ENCODE measurements around the gene ACO2. TPM values are rescaled to one million over a fixed set of nuclear protein-coding genes. Genes with fewer than 3 reads are reported as not detected.
A peak's percentile ranks its signal among the peaks of the same experiment; 100 is the strongest.

ACO2 gene
- total and polyA plus RNA-seq, 2 of the 8 experiments (the other 6 are each of a cell fraction or from before 2014, with no cell fraction given): 52.8 to 75.4 TPM

DNA sequence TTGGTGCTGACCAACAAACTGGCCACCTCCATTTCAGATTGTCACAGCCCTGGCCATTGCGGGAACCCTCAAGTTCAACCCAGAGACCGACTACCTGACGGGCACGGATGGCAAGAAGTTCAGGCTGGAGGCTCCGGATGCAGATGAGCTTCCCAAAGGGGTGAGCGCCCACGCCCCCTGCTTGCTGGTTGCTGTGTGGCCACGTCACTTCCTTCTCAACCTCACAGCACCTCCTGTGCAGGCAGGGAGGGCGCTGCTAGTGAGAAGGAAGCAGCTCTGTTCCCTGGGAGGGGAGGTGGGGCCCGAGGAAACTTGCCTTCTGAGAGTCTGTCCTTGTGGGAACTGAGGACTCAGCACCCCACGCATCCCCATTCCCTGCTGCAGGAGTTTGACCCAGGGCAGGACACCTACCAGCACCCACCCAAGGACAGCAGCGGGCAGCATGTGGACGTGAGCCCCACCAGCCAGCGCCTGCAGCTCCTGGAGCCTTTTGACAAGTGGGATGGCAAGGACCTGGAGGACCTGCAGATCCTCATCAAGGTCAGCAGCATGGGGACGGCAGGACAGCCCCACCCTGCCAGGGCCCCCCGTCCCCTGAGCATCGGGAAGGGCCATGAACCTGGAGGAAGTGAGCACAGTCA is 56.0 kb downstream of the ACO2 start:
- Histone ChIP-seq H3K27ac (ENCODE audit: low read depth, low read length) (no peak overlapping the region), H3K9ac (replicated peaks in 1 of 4; ENCODE audit: extremely low read depth in 1 of 4, low read depth in 3 of 4, low read length in 3 of 4) (no peak overlapping the region), H3K18ac (ENCODE audit: extremely low read depth, low read length) (no peak overlapping the region), H2AK5ac (ENCODE audit: low read depth, low read length) (no peak overlapping the region), H3K23me2 (ENCODE audit: low read depth, low read length) (no peaks in the 10 kb centered on the region), H2BK20ac (ENCODE audit: low read length) (no peak overlapping the region), H4K20me1 (replicated peaks in 1 of 2; ENCODE audit: control insufficient read depth in 1 of 2, insufficient read depth in 2 of 2, low read length in 2 of 2) (peaks cover 12 to 23% of the 10 kb centered on the region in 2 experiments), H3K4me1 (replicated peaks in 1 of 4; ENCODE audit: control insufficient read depth in 3 of 4, insufficient read depth in 4 of 4, low read length in 3 of 4) (no peaks in the 10 kb centered on the region; a peak in 1 of 7 replicates), H3K4me3 (ENCODE audit: extremely low read depth in 1 of 4, insufficient read depth in 2 of 4, low read depth in 3 of 4, low read length in 4 of 4) (no peak overlapping the region), H3K9me3 (ENCODE audit: insufficient read depth in 2 of 2, low read depth in 1 of 2, low read length in 1 of 2) (no peaks in the 10 kb centered on the region), H3K79me1 (ENCODE audit: low read depth, low read length) (no peaks in the 10 kb centered on the region), H3K23ac (ENCODE audit: insufficient read length) (no peak overlapping the region), H4K8ac (ENCODE audit: extremely low read depth, insufficient read depth, low read length) (peak overlapping the region; percentile 65; the same call in 1 of the 2 replicates), H2BK5ac (ENCODE audit: low read depth, low read length) (peak overlapping the region; percentile 40), H4K91ac (replicated peaks; ENCODE audit: insufficient read length, low read length) (no peak overlapping the region), H2BK120ac (replicated peaks; ENCODE audit: low read depth, low read length) (no peak overlapping the region), H2AFZ (ENCODE audit: low read length) (no peak overlapping the region), H2BK12ac (ENCODE audit: low read depth, low read length) (no peak overlapping the region), H3K14ac (ENCODE audit: insufficient read length) (no peak overlapping the region), H3K36me3 (ENCODE audit: control insufficient read depth in 2 of 4, insufficient read depth in 4 of 4, low read length in 3 of 4) (peaks cover 17 to 39% (median 24%) of the 10 kb centered on the region in 4 experiments), H3K79me2 (ENCODE audit: control insufficient read depth in 1 of 2, insufficient read depth in 2 of 2, low read length in 2 of 2) (no peaks in the 10 kb centered on the region), H3K4ac (replicated peaks; ENCODE audit: insufficient read length, low read depth, low read length) (no peak overlapping the region), H3K27me3 (replicated peaks in 1 of 4; ENCODE audit: control insufficient read depth in 3 of 4, extremely low read depth in 1 of 4, insufficient read depth in 3 of 4, low read length in 3 of 4) (no peaks in the 10 kb centered on the region), H2BK15ac (ENCODE audit: low read length) (no peak overlapping the region), H3K56ac (replicated peaks; ENCODE audit: insufficient read length, low read depth, low read length) (no peak overlapping the region), H4K5ac (ENCODE audit: insufficient read length, low read depth, low read length) (no peak overlapping the region), H3K4me2 (ENCODE audit: insufficient read depth in 1 of 2, low read depth in 2 of 2, low read length in 2 of 2) (no peak overlapping the region)
- WGBS, 2 experiments (ENCODE audit: extremely low coverage in 1 of 2, insufficient coverage in 1 of 2, insufficient read length in 1 of 2, insufficient replicate concordance in 2 of 2, low coverage in 1 of 2, low lambda C conversion rate in 2 of 2, missing lambda C conversion rate in 1 of 2): 92% methylated on average over 17 of the region's 17 CpGs; no CpG with 5 or more reads in 1 of the 2 experiments
- no peak for FAIRE-seq
- ChIA-PET CTCF (ENCODE audit: partially characterized antibody) (interaction anchor here (0.6 to 4.8 kb wide), 25 partner anchors 7 to 1312 kb away, joined by 3 to 52 read pairs (median 4); partner anchors contain the start of gene TOB2), POLR2A (ENCODE audit: partially characterized antibody) (interaction anchor here (0.6 to 4.0 kb wide), 17 partner anchors 8 to 234 kb away, joined by 3 to 22 read pairs (median 4); partner anchors contain the start of genes ACO2, PHF5A, PMM1 and TOB2)
- no peak for DNase-seq (ENCODE audit: low read depth in 1 of 2, low spot score in 2 of 2)
- TF ChIP-seq HDAC2 (IDR thresholded peaks at IDR 0.05; ENCODE audit: borderline replicate concordance in 1 of 2, low read depth in 2 of 2, low read length in 2 of 2) (no peak), RAD21 (IDR thresholded peaks at IDR 0.05 in 1 of 2, conservative IDR thresholded peaks at IDR 0.05 in 1 of 2; ENCODE audit: low read depth in 2 of 2, low read length in 2 of 2) (peak; percentile 2 to 32; a peak in 1 of 4 replicates)
- TF ChIP-seq, protein P1, sequence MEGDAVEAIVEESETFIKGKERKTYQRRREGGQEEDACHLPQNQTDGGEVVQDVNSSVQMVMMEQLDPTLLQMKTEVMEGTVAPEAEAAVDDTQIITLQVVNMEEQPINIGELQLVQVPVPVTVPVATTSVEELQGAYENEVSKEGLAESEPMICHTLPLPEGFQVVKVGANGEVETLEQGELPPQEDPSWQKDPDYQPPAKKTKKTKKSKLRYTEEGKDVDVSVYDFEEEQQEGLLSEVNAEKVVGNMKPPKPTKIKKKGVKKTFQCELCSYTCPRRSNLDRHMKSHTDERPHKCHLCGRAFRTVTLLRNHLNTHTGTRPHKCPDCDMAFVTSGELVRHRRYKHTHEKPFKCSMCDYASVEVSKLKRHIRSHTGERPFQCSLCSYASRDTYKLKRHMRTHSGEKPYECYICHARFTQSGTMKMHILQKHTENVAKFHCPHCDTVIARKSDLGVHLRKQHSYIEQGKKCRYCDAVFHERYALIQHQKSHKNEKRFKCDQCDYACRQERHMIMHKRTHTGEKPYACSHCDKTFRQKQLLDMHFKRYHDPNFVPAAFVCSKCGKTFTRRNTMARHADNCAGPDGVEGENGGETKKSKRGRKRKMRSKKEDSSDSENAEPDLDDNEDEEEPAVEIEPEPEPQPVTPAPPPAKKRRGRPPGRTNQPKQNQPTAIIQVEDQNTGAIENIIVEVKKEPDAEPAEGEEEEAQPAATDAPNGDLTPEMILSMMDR (IDR thresholded peaks at IDR 0.05; ENCODE audit: control extremely low read depth in 1 of 3, insufficient read depth in 1 of 3, low read depth in 1 of 3, low read length in 3 of 3): peak; percentile 22 to 49 (median 38); a peak in 3 of 4 replicates

All from H1 (cell line).